ENCODE results near the gene SYT13. TPM values are rescaled to one million over a fixed set of nuclear protein-coding genes. Genes with fewer than 3 reads are reported as not detected.
A peak's percentile ranks its signal among the peaks of the same experiment; 100 is the strongest.

Gene SYT13
- total and polyA plus RNA-seq, 4 donors, result 21.5 to 78.4 (median 68.4) TPM

- Histone ChIP-seq H3K9me3 (ENCODE audit: control insufficient read depth, insufficient read depth, low read length) (no peaks in the 10 kb centered on the region), H3K4me1 (ENCODE audit: control insufficient read depth, insufficient read depth, low read length) (no peaks in the 10 kb centered on the region), H3K36me3 (ENCODE audit: control insufficient read depth, insufficient read depth, low read length) (no peaks in the 10 kb centered on the region), H3K4me3 (ENCODE audit: low read depth, low read length) (no peak overlapping the region), H3K27ac (ENCODE audit: low read depth, low read length) (no peak overlapping the region), H3K27me3 (ENCODE audit: control insufficient read depth, insufficient read depth, low read length) (peaks cover 2% of the 10 kb centered on the region)
- WGBS (ENCODE audit: insufficient coverage), result 83% methylated on average over 1 of the region's 2 CpGs
- DNase-seq (ENCODE audit: low read depth in 4 of 6, low spot score in 6 of 6), result no peak
Observed at GRCh38 chr11:45279645-45280044, 6.5 kb downstream of the SYT13 start.

- WGBS (ENCODE audit: insufficient coverage), result 73% methylated on average over 4 of the region's 4 CpGs
- Histone ChIP-seq H3K4me3 (ENCODE audit: low read depth, low read length) (no peak overlapping the region), H3K36me3 (ENCODE audit: control insufficient read depth, insufficient read depth, low read length) (no peaks in the 10 kb centered on the region), H3K9me3 (ENCODE audit: control insufficient read depth, insufficient read depth, low read length) (no peaks in the 10 kb centered on the region), H3K27ac (ENCODE audit: low read depth, low read length) (no peak overlapping the region), H3K4me1 (ENCODE audit: control insufficient read depth, insufficient read depth, low read length) (no peaks in the 10 kb centered on the region), H3K27me3 (ENCODE audit: control insufficient read depth, insufficient read depth, low read length) (no peaks in the 10 kb centered on the region)
- peak in 2 of 6 donors; percentile 82 to 92 for DNase-seq (ENCODE audit: low read depth in 4 of 6, low spot score in 6 of 6)
Observed at GRCh38 chr11:45278714-45279113, 7.4 kb downstream of the SYT13 start.

GRCh38 chr11:45275828-45276227 is 10.3 kb downstream of the SYT13 start:
- peak in 2 of 6 donors; percentile 32 to 48 for DNase-seq (ENCODE audit: low read depth in 4 of 6, low spot score in 6 of 6)
- H3K27me3 ChIP-seq (ENCODE audit: control insufficient read depth, insufficient read depth, low read length), result no peaks in the 10 kb centered on the region
- no peak overlapping the region for H3K4me3 ChIP-seq (ENCODE audit: low read depth, low read length)
- H3K36me3 ChIP-seq (ENCODE audit: control insufficient read depth, insufficient read depth, low read length), result no peaks in the 10 kb centered on the region
- no peaks in the 10 kb centered on the region for H3K9me3 ChIP-seq (ENCODE audit: control insufficient read depth, insufficient read depth, low read length)
- 71% methylated on average over 1 of the region's 4 CpGs for WGBS (ENCODE audit: insufficient coverage)
- no peaks in the 10 kb centered on the region for H3K4me1 ChIP-seq (ENCODE audit: control insufficient read depth, insufficient read depth, low read length)
- H3K27ac ChIP-seq (ENCODE audit: low read depth, low read length), result no peak overlapping the region

GRCh38 chr11:45274206-45274605 is 11.9 kb downstream of the SYT13 start:
- H3K27ac ChIP-seq (ENCODE audit: low read depth, low read length), result no peak overlapping the region
- H3K36me3 ChIP-seq (ENCODE audit: control insufficient read depth, insufficient read depth, low read length), result no peaks in the 10 kb centered on the region
- DNase-seq (ENCODE audit: low read depth in 4 of 6, low spot score in 6 of 6), result no peak
- WGBS (ENCODE audit: insufficient coverage), result no CpG with 5 or more reads among the region's 4 CpGs
- H3K4me3 ChIP-seq (ENCODE audit: low read depth, low read length), result no peak overlapping the region
- H3K27me3 ChIP-seq (ENCODE audit: control insufficient read depth, insufficient read depth, low read length), result no peaks in the 10 kb centered on the region
- no peaks in the 10 kb centered on the region for H3K4me1 ChIP-seq (ENCODE audit: control insufficient read depth, insufficient read depth, low read length)
- H3K9me3 ChIP-seq (ENCODE audit: control insufficient read depth, insufficient read depth, low read length), result no peaks in the 10 kb centered on the region

GRCh38 chr11:45273509-45273908 is 12.6 kb downstream of the SYT13 start:
- H3K4me1 ChIP-seq (ENCODE audit: control insufficient read depth, insufficient read depth, low read length), result no peaks in the 10 kb centered on the region
- DNase-seq (ENCODE audit: low read depth in 4 of 6, low spot score in 6 of 6), result no peak
- H3K27me3 ChIP-seq (ENCODE audit: control insufficient read depth, insufficient read depth, low read length), result no peaks in the 10 kb centered on the region
- WGBS (ENCODE audit: insufficient coverage), result no CpG with 5 or more reads among the region's 6 CpGs
- H3K27ac ChIP-seq (ENCODE audit: low read depth, low read length), result no peak overlapping the region
- H3K36me3 ChIP-seq (ENCODE audit: control insufficient read depth, insufficient read depth, low read length), result no peaks in the 10 kb centered on the region
- H3K4me3 ChIP-seq (ENCODE audit: low read depth, low read length), result no peak overlapping the region
- no peaks in the 10 kb centered on the region for H3K9me3 ChIP-seq (ENCODE audit: control insufficient read depth, insufficient read depth, low read length)

- Histone ChIP-seq H3K4me1 (ENCODE audit: control insufficient read depth, insufficient read depth, low read length) (peaks cover 6% of the 10 kb centered on the region), H3K4me3 (ENCODE audit: low read depth, low read length) (no peak overlapping the region), H3K27ac (ENCODE audit: low read depth, low read length) (no peak overlapping the region), H3K27me3 (ENCODE audit: control insufficient read depth, insufficient read depth, low read length) (no peaks in the 10 kb centered on the region), H3K9me3 (ENCODE audit: control insufficient read depth, insufficient read depth, low read length) (no peaks in the 10 kb centered on the region), H3K36me3 (ENCODE audit: control insufficient read depth, insufficient read depth, low read length) (no peaks in the 10 kb centered on the region)
- no peak for DNase-seq (ENCODE audit: low read depth in 4 of 6, low spot score in 6 of 6)
- WGBS (ENCODE audit: insufficient coverage), result 78% methylated on average over 2 of the region's 2 CpGs
Observed at GRCh38 chr11:45272701-45273100, 13.4 kb downstream of the SYT13 start.

- Histone ChIP-seq H3K4me1 (ENCODE audit: control insufficient read depth, insufficient read depth, low read length) (peaks cover 14% of the 10 kb centered on the region), H3K9me3 (ENCODE audit: control insufficient read depth, insufficient read depth, low read length) (no peaks in the 10 kb centered on the region), H3K4me3 (ENCODE audit: low read depth, low read length) (no peak overlapping the region), H3K27me3 (ENCODE audit: control insufficient read depth, insufficient read depth, low read length) (no peaks in the 10 kb centered on the region), H3K36me3 (ENCODE audit: control insufficient read depth, insufficient read depth, low read length) (no peaks in the 10 kb centered on the region), H3K27ac (ENCODE audit: low read depth, low read length) (no peak overlapping the region)
- DNase-seq (ENCODE audit: low read depth in 4 of 6, low spot score in 6 of 6), result no peak
- WGBS (ENCODE audit: insufficient coverage), result 80% methylated on average over 3 of the region's 4 CpGs
Observed at GRCh38 chr11:45270946-45271716, 15.0 kb downstream of the SYT13 start.

- H3K36me3 ChIP-seq (ENCODE audit: control insufficient read depth, insufficient read depth, low read length), result no peaks in the 10 kb centered on the region
- H3K4me3 ChIP-seq (ENCODE audit: low read depth, low read length), result no peak overlapping the region
- H3K27me3 ChIP-seq (ENCODE audit: control insufficient read depth, insufficient read depth, low read length), result no peaks in the 10 kb centered on the region
- peaks cover 14% of the 10 kb centered on the region for H3K4me1 ChIP-seq (ENCODE audit: control insufficient read depth, insufficient read depth, low read length)
- H3K27ac ChIP-seq (ENCODE audit: low read depth, low read length), result no peak overlapping the region
- no peaks in the 10 kb centered on the region for H3K9me3 ChIP-seq (ENCODE audit: control insufficient read depth, insufficient read depth, low read length)
- no peak for DNase-seq (ENCODE audit: low read depth in 4 of 6, low spot score in 6 of 6)
Observed at GRCh38 chr11:45269678-45270077, 16.5 kb downstream of the SYT13 start.

- Histone ChIP-seq H3K9me3 (ENCODE audit: control insufficient read depth, insufficient read depth, low read length) (no peaks in the 10 kb centered on the region), H3K27ac (ENCODE audit: low read depth, low read length) (no peak overlapping the region), H3K4me3 (ENCODE audit: low read depth, low read length) (no peak overlapping the region), H3K36me3 (ENCODE audit: control insufficient read depth, insufficient read depth, low read length) (no peaks in the 10 kb centered on the region), H3K27me3 (ENCODE audit: control insufficient read depth, insufficient read depth, low read length) (no peaks in the 10 kb centered on the region), H3K4me1 (ENCODE audit: control insufficient read depth, insufficient read depth, low read length) (peaks cover 14% of the 10 kb centered on the region)
- WGBS (ENCODE audit: insufficient coverage), result 40% methylated on average over 8 of the region's 13 CpGs
- peak in 1 of 6 donors; percentile 77 for DNase-seq (ENCODE audit: low read depth in 4 of 6, low spot score in 6 of 6)
Observed at GRCh38 chr11:45267652-45268299, 18.4 kb downstream of the SYT13 start.

- 67% methylated on average over 12 of the region's 14 CpGs for WGBS (ENCODE audit: insufficient coverage)
- Histone ChIP-seq H3K27me3 (ENCODE audit: control insufficient read depth, insufficient read depth, low read length) (no peaks in the 10 kb centered on the region), H3K4me1 (ENCODE audit: control insufficient read depth, insufficient read depth, low read length) (peaks cover 14% of the 10 kb centered on the region), H3K9me3 (ENCODE audit: control insufficient read depth, insufficient read depth, low read length) (no peaks in the 10 kb centered on the region), H3K4me3 (ENCODE audit: low read depth, low read length) (no peak overlapping the region), H3K36me3 (ENCODE audit: control insufficient read depth, insufficient read depth, low read length) (no peaks in the 10 kb centered on the region), H3K27ac (ENCODE audit: low read depth, low read length) (no peak overlapping the region)
- DNase-seq (ENCODE audit: low read depth in 4 of 6, low spot score in 6 of 6), result no peak
Observed at GRCh38 chr11:45267052-45267451, 19.1 kb downstream of the SYT13 start.
